HG03045 (cell line): ENCODE data around the gene FAM222B.
"Not testable (repeated sequence)": the region's sequence is repeated elsewhere in the genome, so short reads cannot be mapped to it uniquely, and the experiment has no call there.

Experiments used
- ATAC-seq: cut with Tn5 transposase; IDR thresholded peaks from one replicate; pipeline ENCODE4 v1.9.1; 2021; ENCODE audit warnings: mild to moderate bottlenecking, moderate library complexity; ENCODE audit not compliant: unreplicated experiment

FAM222B gene, protein sequence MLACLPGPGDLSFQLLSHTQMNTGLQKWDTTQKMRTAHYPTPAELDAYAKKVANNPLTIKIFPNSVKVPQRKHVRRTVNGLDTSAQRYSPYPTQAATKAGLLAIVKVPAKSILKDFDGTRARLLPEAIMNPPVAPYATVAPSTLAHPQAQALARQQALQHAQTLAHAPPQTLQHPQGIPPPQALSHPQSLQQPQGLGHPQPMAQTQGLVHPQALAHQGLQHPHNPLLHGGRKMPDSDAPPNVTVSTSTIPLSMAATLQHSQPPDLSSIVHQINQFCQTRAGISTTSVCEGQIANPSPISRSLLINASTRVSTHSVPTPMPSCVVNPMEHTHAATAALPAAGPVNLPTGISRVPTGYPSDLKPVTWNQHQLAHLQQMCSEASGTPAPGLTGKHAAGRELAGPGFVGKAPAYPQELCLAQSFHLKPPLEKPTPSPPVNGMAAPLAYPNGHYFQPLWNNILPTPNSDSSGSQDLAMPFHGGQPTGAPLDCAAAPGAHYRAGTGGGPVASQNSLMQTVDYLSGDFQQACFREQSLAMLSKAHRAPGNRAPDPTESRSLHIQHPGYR

GRCh38 chr17:28842282-28843012 is at the start of gene FAM222B:
Gene FAM222B, minus strand, starts transcription at chr17:28842790. Its CDS starts 76,123 bp downstream, at chr17:28766667.
- peak; percentile 88 for ATAC-seq

- no peak for ATAC-seq
Measured at GRCh38 chr17:28892024-28892423, 49.4 kb upstream of the FAM222B start.

GRCh38 chr17:28891201-28891600 is 48.6 kb upstream of the FAM222B start:
- no peak for ATAC-seq

DNA sequence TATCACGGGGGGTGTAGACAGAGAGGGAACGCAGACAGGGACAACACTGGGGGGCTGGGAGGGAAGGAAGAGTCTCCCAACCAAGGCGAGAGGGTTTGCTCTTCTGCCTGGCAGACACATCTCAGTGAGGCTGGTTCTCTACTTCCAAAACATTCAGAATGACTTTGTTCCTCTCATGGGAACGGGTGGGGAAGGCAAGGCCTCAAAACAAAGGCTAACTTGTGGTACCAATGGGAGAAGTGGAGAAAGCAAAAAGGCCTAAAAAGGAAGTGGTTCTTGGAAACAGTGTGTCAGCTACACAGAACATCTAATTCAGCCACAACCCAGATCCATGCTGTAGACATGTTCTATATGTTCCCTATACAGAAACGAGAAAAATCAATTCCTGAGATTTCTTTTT is 47.4 kb upstream of the FAM222B start:
- no peak for ATAC-seq

DNA sequence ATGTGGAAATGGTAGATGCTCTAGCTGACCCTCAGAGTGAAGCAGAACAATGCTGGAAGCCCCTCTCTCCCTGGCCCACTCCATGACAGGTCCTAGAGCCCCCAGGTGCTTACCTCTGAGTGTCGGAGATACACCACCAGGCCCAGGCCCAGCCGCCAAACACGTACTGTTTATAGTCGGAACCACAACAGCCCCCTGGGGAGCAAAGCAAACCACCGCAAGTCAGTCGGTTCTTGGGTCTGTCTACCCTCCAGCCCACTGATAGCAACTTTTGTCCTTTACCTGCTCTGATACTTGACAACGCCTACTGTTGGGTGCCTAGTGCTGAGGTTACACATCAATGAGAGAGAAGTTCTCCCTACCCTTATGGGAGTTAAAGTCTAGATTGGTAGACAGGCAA is 46.2 kb upstream of the FAM222B start:
- no peak for ATAC-seq

GRCh38 chr17:28887871-28888471 is 45.4 kb upstream of the FAM222B start:
- no peak for ATAC-seq

DNA sequence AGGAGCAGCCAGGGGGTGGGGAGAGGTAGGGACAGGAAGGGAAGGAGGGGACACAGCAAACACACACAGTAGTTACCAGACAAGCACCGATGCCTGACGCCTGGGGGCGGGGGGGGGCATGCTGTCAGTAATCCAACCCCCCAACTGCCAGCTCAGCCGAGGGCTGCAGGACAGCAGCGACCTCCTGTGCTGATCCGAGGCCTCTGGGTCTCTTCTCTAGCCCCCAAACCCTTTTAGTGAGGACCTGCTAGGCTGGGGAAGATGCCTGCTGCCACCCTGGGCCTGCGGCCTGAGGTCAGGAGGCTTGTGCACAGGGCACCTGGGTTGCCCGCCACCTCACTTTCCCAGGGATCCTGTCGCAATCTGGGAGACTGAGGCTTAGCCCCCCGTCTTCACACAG is 43.4 kb upstream of the FAM222B start:
- no peak for ATAC-seq

DNA sequence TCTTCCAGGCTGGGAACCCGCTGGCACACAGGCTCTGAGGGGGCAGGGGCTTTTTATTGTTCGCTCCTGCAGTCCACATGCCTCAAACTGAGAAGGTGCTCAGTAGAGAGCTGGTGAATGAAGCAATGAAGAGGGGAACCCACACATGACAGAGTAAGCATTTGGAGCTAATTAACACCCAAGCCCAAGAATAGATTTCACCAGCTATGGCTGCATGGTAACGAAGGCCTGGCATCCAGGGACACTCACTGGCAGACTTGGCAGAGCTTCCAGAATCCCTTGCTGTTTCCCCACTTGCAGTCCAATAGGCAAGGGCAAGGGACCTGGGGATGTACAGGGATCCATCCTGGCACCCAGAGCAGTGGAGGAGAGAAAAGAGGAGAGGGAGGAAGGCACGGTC is 42.8 kb upstream of the FAM222B start:
- ATAC-seq = no peak

DNA sequence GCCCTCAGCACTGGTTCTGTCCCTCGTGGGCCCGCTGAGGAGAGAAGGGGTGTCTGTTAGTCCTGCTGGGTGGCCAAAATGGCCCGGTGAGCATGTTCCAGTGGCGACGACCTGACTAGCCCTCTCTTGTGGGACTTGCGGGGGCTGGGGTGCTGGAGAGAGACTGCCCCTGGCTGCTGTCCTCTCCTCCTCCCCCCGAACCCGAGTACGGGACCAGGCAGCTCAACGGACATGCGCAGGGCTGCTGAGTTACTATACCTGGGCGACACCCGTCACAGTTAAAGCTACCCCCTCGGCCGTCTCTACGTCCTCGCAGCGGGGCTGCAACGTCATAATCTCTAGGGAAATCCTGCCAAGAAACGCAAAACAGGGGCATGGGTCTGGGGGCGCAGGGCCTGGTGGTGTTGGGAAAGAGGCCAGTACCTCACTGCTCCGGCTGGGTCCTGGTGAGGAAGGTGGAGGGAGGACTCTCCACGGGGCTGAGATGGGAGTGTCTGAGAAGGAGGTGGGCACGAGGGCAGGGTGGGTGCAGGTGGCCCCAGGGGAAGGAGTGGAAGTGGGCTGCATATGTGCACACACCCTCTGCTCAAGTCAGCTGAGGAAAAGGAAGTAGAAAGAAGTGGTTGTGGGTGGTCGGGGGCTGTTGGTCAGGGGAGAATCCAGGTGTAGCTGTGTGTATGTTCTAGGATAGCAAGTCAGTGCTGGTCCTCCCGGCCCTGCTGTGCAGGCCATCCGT is 41.5 kb upstream of the FAM222B start:
- no peak for ATAC-seq

DNA sequence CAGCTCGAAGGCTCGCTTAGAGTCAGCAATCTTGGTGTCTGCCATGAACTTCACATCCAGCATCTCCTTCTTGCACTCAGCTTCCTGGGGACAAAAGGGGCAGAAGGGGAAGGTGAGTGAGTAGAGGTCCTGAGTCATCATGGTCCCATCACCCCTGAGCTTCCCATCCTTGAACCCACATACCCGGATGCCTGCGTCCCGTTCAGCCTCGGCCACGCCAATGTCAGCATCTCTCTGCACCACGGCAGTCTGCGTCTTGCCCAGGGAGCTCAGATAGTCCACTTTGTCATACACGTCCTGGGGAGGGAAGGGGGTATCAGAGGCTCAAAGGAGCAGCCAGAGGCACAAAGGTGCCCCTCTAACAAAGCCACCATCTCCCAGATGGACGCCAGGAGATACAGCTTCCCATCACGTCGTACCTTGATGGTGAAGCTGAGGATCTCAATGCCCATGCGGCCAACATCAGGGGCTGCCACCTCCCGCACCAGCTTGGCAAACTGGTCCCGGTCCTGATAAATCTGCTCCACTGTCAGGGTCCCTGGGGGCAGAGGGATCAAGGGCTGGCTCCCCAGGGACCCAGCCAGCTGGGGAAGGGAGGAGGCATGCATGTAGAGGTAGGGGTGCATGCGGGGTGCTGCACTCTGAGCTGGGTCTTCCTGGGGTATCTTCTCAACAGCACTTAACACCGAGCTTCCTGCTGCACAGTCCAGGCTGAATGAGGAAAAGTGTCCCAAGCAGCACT is 39.7 kb upstream of the FAM222B start:
- no peak for ATAC-seq

- no peak for ATAC-seq
Measured at GRCh38 chr17:28881533-28882056, 39.0 kb upstream of the FAM222B start.

DNA sequence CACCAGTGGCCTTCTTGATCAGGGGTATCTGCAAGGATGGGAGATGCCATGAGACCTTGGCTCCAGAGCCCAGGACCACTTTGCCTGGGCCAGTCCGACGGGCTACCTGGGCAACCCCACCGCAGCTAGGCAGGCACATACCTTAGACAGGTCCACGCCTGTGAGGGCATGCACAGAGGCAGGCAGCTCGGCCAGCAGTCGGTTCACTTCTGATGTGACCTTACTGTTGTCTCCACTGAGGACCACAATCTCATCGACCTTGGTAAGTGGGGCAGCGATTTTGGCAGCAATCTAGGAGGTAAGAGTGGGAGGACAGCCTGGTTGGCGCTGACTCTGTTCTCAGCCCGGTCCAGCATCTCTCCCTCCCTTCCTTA is 38.0 kb upstream of the FAM222B start:
- no peak for ATAC-seq

GRCh38 chr17:28879886-28880571 is 37.4 kb upstream of the FAM222B start:
- ATAC-seq = no peak

DNA sequence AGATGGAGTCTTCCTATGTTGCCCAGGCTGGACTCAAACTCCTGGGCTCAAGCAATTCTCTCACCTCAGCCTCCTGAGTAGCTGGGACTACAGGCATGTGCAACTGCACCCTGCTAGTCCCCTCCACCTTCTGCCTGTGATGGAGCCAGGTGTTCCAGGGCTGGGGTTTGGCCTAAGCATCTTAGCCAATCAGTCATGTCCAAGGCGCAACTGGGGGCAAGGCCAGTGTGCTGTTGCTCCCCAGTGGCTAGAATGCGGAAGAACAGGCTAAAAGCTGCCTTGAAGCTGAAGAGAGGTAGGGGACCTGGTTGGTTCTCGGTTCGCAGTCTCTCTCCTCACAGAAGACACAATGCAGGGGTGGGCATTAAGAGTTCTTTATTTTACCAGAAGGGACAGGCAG is 36.4 kb upstream of the FAM222B start:
- no peak for ATAC-seq

DNA sequence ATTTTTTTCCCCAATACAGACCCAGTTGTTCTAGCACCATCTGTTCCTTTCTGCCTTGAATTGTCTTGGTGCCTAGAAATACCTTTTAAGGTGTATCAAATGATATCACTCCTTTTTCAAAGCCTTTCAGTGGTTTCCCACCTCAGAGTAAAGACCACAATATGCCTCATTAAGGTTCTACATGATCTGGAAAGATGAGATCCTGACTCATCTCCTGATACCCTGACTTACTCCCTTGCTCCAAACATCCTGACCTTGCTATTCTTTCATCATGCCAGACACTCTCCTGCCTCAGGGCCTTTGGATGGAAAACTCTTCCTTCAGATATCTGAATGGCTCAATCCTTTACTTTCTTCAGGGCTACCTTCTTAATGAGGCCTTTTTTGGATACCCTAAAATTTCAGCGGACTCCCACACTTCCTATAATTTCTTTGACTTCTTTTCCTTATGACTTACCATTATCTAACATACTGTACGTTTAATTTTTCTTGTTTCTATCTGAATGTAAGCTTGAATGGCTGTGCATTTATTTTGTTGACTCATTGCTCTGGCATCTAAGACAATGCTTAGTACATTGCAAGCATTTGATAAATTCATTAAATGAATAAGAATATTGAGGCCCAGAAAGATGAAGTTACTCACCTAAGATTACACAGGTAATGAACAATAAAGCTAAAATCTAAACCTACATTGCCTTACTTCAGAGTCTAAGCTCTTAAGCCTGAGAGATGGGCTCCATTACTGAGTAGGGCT is 35.7 kb upstream of the FAM222B start:
- no peak for ATAC-seq

DNA sequence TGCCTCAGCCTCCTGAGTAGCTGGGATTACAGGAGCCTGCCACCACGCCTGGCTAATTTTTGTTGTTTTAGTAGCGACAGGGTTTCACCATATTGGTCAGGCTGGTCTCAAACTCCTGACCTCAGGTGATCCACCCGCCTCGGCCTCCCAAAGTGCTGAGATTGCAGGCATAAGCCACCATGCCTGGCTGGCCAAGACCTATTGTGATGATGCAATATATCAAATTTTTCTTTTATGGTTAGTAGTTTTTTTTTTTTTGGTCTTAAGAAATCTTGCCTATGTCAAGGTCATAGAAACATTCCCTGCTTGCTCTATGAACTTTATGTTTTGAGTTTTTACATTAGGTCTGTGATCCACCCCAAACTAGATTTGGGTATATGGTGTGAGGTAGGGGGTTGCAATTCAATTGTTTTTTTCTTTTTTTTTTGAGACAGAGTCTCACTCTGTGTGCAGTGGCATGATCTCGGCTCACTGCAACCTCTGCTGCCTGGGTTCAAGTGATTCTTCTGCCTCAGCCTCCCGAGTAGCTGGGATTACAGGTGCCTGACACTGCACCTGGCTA is 34.6 kb upstream of the FAM222B start:
- not testable (repeated sequence) for ATAC-seq

DNA sequence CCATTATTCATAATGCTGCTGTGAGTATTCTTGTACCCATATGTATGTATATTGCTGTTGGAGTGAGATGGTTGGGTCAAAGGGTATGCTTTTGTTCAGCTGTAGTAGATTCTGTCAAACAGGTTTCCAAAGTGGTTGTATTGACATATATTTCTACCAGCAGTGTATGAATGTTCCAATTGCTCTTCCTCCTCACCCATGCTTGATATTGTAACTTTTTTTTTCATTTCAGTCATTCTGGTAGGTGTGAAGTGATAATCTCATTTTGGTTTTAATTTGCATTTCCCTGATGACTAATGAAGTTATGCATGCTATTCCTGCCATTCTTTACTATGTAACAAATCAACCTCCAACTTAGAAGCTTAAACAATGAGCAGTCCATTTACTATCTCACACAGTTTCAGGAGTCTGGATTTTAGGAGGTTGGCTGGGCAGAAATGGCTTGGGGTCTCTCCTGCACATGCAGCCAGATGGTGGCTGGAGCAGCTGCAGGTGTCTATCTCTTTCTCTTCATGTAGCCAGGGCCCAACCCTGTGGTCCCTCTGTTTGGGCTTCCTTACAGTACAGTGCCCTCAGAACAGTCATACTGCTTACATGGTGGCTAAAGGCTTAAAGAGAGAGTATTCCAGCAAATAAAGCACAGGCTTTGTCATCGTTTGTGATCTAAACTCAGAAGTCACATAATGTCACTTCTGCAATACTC is 33.4 kb upstream of the FAM222B start:
- ATAC-seq = no peak

- no peak for ATAC-seq
Measured at GRCh38 chr17:28874750-28875149, 32.2 kb upstream of the FAM222B start.
